GM11168 (cell line): ENCODE results near the gene POLG.

Experiments
- in situ Hi-C: fragments of 300-500 bp; cut with MboI; formaldehyde crosslinking; loops from one replicate; pipeline ENCODE4 v1.12.0; 2022; ENCODE audit warnings: low sequenced_read_pairs; ENCODE audit not compliant: unreplicated experiment

The POLG gene

DNA sequence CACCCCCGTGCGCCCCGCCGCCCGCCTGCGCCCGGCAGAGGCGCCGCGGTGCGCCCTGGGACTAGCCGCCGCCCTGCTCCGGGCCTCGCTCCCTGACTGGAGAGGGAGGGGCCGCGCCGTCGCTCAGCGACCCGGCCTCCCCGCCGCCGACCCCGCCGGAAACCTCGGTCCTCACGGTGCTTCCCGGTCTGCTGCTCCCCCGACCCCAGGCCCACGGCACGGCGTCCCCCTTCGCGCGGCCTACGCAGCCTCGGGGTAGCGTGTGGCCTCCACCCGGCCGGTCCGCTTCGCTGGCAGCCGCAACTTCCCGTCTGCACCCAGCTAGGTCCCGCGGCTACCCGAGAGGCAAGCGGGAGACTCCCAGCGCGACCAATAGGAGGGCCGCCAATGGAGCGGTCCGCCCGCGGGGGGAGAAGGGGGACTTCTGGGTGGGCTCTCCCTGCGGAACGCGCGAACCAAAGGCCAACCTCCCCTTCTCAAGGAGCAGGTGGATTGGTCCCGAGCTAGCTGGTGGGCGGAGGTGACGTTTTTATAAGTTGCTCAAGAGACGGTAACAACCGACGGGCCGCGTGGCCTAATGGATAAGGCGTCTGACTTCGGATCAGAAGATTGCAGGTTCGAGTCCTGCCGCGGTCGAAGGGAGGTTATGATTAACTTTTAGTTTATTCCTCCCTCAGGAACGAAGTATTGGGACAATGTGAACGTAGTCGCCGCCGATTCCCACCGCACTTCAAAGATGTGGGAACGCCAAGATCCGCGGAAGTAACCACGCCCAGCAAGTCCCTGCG, at the start of gene POLG:
TSS of gene POLG (minus strand) at position 315 of the 788 bp plus-strand sequence. CDS start 1,070 bp downstream, outside the sequence.
- in situ Hi-C loops: no loop called here

DNA sequence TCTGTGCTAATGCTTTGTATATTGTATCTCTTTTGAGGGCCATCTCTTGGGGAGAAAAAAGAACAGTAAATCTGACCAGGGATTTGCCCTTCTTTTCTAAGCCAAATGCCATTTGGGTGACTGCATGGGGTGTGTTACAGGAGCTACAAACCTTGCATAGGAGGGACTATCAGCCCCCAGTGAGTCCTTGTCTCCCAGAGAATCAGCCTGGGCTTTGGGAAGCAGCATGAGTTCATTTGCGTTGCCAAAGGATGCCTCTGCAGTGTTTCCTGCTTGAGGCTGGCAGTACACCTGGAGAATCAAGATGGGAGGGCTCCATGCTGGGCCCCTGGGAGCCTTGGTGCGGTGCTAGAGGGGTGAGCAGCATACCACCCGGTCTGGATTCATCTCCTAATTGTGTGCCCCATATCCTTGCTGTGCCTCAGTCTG, 49.6 kb upstream of the POLG start:
- in situ Hi-C loops: no loop called here

DNA sequence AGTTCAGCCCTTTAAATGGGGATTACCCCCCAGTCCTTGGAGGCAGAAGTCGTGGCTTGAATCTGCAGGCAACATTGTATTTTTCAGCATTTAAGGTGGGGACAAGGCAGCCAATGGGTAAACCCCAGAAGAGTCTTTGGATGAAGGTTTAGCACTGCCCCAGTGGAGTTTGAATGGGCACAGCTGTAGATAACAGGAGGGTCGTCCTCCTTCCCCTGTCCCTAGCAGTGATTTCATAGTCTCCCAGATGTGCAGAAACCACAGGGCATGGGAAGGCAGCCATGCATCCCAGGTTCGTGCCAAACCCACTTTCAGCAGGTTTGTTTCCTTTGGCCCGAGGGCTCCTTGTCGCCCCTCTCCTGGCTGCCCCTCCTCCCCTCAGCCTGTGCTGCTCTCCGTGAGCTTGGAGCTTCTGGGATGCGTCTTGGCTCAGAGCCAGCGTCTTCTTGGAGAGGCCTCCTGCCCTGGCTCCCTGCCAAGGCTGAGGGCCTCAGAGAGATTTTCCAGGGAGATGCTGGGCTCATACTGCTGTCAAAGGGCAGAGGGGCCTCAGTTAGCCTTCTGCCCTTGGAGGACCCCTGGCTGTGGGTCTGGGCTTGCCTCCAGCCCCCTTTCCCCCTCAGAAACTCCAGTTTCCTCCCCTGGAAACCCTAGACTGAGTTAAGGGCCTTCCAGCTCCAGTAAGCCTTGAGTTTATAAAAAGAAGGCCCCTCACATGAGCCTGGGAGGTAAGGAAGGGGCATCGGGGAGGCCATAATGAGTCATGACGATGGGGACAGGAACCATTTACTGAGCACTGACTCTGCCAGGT, 48.9 kb upstream of the POLG start:
- in situ Hi-C loops: no loop called here

DNA sequence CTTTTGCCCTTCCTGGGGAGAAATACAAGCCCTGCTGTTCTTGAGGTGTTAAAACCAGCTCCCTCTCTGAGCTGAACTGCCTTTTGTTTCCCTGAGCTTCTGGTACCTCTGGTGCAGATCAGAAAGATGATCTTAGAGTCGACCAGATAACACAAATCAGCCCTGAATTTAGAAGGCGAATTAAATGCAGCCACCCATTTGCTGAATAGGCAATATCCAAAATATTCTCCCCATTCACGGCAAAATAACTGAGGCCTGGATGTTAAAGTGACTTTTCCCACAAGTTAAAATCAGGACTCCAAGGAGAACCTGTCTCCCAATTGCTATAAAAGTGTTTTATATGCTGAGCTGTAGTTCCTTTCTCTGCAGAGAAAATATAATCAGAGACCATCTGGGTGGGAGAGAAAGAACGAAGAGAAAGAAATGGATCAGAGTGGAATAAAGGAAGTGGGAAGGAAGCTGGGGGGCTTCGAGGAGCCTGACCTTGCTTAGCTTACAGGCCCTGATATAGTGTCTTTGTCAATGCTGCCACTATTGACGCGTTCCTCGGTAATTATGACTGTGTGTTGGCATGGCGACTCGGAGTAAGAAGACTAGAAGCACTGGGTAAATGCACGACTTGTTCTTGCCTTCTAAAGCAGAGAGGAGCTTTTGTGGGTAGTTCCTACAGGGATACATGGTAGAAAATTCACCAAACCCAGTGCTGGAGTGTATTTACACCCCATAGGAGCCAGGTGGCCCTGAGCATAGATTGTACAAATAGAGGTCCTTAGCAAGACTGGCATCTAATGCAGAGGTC, 47.5 kb upstream of the POLG start:
- in situ Hi-C loops: no loop called here

DNA sequence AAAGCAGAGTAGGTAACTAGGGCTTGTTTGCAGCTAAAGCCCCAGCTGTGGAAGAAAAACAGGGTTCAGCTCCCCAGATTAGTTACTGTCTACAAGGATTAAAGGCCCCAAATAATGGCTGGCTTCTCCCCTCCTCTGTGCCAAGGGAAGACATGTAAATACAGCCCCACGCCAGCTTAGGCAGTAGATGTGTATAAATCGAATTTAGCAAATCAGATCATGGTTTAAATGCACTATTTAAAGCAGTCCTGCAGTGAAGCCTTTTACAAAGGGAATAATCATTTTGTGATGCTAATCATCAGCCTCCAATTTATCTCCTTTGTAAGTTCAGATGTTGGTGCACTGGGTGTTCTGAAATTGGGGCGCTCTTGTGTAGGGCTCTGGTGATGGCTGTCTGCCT, 46.7 kb upstream of the POLG start:
- in situ Hi-C loops: no loop called here

DNA sequence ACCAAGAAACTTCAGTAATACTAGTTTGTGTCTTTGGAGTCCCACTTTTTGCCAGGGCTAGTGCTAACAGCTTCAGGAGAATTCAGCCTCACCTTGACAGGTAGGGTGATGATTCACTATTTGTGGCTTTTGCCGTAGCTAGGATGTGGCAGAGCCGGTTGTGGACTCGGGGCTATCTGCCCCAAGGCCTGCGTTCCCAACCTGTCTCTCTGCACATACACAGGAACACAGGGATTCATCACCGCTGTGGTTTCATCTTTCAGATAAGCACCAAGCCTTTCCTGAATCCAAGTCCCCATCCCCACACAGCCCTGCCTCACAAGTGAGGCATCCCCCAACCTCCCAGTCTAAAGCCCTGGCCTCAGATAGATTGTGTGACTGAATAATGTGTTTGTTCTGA, 45.2 kb upstream of the POLG start:
- in situ Hi-C loops: no loop called here

DNA sequence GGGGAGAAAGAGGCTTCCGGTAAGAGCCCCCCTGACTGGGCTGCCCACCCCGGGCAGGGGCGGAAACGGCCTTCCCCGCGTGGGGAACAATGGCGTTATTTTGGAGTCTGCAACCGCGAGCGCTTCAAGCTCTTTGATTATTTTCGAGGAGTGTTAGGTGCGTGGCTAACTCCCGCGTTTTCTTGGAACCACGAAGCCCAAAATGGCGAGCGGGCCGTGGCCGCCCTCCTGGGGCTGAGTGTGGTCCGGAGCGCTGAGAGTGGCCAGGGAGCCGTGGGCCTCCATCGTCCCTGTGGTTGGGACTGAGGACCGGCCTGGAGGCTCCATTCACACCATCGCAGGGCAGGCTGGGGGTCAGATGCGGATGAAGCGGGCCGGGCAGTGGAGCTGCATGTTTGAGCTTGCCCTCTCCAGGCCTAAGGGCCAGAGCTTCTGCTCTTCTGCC, 44.6 kb upstream of the POLG start:
- in situ Hi-C loops: no loop called here

DNA sequence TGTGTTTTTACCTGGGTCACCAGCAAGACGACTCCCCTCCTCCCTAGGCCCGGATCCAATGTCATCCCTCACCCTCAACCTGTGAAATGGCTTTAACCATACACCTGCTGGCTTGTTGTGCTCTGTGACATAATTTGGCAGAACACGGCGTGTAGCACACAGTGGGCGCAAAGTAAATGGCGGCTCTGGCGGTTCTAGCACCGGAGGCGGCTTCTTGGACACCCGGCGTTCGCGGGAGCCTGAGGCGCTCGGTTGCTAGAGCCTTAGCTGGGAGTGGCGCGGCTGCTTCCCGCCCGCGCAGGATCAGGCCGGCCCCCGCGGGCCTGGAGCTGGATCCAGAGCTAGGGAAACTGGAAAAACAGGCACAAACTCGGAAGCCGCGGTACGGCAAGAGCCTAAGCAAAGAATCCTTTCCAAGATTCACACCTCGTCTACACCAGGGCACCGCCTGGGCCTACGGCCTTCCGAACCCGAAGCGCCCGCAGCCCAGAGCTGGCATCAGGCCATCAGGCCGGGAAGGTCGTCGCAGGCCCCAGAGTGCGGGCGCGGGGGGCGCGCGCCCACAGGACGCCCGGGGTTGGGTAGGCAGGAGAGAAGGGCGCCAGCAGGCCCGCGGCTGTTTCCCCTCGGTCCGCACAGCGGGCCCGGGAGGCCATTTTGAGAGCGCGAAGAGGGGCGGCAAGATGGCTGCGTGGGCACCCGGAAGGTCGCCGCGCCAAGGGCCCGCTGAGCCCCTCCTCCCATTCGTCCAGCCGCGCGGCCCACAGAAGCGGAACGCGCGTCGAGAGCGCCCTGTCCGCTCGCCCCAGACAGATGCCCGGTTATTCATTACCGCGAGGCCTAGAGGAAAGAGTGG, 43.9 kb upstream of the POLG start:
- in situ Hi-C loops: no loop called here

DNA sequence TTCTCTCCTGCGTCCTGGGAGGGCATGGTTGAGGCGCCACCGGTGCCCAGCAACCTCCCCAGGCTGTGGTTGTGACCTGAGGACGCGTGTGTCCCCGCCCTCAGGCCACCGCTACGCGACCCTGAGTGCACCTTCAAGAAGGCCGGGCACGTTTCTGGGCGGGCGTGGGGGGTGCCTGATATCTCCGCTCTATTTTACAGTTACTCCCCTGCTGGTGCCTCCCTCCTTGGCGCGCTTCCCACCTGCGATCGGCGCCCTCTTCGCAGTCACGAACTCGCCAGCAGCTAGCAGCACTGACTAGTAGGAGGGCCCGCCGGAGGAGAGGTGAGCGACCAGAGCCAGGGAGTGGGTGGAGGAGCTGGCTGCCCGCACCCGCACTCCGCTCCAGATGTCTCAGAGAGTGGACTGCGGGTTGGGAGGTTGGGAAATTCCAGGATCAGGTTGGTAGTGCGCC, 43.2 kb upstream of the POLG start:
- in situ Hi-C loops: no loop called here

DNA sequence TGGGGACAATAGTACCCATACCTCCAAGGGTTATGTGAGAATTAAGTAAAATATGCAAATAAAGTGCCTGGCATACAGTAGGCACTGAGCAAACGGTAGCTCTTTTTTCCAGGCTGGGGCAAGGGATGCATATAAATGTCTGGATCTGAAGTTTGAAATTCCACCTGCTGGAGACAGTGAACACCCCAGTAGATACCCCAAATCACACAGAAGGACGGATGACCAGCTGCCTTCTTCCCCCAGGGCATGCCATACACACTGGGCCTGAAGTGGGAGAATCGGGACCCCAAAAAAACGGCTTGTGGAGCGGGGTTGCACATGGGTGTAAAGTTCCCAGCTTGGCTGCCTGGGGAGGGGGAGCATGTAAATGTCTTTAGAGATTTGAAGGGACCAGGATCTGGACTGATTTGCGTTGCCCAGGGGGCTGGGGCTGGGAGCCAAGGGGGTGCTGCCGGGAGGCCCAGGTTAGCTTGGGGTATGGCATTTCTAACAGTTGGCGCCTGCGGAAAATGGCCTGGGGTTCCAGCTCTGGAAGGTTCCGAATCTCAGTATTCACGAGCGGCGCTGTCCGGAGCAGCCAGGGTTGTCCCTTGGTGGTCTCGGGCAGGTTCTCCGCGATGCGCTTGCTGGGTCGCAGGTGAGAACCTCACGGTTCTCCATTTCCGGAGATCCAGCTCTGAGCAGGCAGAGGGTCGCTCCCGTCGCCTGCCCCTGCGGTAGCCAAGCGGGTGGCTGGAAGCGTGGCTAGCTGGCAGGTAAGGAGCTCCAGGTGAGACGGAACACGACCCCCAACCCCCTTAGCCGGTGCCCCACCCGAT, 42.6 kb upstream of the POLG start:
- in situ Hi-C loops: no loop called here

DNA sequence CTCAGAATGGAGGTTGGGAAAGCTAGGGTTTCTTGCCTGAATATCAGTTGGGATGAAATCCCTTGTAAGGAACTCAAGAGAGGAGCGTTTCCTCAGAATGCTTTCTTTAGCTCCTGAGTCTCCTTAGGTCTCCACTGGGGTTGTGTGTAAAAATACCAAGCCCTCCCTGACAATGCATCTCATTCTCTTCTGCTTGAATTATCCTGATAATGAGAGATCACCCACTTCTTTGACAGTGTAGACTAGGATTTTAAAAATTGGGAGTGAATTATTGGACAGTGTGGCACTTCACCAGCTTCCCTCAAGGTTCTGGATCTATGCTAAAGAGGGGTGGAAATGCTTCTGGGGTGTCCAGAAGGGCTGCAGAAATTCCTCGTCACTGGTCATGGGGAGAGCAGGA, 41.8 kb upstream of the POLG start:
- in situ Hi-C loops: no loop called here

DNA sequence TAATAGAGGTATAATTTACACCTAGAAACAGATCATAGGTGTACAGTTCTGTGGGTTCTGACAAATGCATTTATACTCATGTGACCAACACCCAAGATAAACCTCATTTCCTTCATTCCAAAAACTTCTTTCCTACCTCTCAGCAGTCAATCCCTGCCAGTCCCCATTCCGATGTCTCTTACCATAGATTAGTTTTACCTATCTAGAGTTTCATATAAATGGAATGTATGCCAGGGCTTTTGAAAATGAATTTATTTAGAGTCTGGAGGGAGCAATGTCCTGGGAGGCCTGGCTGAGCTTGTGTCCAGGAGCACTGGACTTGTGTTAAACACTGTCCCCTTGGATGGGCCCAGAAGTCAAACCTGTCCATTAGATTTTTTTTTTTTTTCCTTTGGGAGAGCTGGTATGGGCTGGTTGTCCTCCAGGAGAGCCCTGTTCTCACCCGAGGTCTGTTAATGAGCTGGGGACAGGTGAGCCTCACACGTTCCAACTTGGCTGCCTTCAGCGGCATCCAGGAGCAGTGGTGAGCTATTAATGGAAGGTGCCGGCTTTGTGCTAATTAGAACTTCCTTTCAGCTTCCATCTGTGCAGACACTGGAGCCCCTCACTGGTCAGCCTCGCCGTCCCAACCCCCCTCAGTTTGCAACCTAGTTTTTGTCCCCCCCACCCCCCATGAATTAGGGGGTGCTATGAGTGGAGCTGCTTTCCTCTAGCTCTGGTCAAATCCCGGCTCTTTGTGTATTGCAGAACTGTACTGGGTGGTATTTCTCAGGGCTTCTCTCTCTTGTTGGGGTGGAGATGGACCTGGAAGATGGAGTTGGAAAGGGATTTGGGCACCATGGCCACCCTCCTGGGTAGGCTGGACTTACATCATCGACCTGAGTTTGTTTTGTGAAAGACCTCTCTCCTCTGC, 40.7 kb upstream of the POLG start:
- in situ Hi-C loops: no loop called here

DNA sequence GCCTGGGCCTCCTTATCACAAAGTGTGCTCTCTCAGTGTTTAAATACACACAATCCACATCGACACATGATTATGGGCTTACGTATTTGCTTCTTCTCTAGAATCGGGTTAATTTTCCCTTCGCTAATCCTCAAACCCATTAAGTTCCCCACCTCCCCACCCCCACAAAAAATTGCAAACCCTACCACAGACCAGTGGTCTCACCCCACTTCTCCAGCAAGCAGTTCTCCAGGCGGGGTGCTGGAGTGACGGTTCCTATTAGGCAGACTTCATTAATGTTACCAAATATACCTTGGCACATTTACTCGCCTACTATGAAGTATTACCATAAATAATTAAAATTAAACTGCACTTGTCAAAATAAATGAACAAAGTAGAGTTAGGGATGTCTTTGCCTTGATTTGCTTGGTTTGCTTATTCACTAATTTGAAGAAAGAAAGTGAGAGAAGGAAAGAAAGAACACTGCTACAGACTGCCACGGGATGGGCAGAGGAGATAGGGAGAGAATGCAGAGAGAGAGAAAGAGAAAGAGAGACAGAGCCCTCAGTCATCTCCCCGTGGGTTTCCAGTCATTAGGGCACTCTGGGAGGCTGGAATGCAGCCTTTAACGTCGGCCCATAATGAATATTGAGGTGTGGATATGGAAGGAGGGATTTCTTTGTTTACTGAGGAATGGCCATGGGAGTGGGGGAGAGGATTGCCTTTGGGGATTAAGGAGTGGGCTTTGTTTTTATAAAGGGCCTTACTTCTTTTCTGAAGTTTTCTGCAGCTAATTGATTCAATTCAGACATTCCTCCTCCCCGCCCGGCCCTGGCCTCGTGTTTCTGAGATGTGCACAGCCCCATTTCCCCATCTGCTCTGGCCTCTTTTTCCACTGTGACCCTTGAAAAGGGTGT, 39.7 kb upstream of the POLG start:
- in situ Hi-C loops: no loop called here

DNA sequence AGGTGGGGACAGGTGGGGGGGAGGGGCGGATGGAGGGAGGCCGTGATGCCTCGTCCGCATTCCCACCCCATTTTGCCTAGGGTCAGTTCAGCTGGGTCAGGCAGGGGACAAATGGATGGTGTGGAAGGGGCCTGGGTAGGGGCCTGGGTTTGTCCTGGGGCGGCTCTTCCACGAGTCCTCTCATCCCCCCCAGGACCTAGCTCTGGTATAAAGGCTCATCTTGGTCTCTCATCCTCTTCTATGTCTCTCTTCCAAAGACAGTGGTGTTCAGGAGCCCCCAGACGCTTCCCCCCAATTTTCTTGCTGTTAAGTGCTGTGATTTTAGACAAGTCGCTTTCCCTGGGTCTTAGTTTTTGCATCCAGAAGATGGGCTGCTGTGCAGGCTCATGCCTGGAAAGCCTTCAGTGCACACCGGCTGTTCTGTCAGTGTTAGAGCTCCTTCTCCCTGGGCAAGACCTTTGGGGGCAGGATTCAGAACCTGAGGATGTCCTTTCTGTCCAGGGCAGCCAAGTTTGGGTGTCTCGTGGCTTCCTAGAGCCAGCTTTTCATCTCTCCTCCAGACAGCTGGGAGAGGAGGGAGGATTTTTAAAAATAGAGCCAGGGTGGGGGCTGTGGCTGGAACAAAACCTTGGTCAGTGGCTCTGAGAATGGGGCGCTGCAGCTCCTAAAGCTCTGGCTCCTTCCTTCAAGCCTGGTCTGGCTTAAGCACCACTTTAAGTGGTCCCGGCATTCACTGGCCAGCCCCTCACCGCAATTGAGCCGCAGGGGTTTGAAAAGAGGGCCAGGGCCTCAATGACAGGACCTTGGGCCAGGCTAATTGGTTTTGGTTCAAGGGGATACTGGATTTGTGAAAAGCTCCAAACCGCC, 37.7 kb upstream of the POLG start:
- in situ Hi-C loops: no loop called here

DNA sequence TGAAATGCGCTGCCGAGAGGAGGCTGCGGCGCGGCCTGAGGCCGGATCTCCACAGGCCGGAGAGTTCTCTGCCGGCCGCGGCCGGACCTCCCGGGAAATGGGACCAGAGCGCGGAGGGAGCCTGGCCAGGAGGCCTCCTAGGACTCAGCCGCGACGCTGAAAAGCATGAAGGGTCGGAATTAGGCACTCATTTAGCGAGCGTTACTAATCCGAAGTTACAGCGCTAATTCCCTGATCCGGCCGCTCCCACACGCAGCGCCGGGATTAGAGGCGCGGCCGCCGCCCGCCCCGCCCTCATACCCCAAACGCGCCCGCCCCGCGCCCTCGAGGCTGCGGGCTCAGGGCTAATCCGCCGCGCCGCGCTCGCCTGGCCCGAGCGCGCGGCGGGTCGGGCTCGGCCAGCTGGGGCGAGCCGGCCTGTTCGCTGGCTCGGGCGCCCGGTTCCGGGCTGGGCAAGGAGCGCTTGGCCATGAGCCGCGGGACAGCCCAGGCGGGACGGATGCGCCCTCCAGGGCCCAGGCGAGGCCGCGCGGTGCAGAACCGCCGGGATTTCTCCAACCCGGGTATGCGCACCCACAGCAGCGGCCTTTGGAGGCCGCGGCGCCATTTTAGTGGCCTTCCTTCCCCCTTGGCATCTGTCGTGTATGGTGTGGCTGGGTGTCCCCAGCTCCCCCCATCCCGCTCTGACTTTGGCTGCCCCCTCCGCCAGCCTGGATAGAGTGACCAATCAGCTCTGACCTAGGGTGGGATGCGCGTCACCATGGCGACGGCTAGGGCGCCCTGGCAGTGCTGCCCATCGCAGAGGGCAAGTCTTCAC, 36.8 kb upstream of the POLG start:
- in situ Hi-C loops: no loop called here
